ENCODE results near the gene NLRC3.
"Not testable (repeated sequence)": the region's sequence is repeated elsewhere in the genome, so short reads cannot be mapped to it uniquely, and the experiment has no call there.

Gene NLRC3

DNA sequence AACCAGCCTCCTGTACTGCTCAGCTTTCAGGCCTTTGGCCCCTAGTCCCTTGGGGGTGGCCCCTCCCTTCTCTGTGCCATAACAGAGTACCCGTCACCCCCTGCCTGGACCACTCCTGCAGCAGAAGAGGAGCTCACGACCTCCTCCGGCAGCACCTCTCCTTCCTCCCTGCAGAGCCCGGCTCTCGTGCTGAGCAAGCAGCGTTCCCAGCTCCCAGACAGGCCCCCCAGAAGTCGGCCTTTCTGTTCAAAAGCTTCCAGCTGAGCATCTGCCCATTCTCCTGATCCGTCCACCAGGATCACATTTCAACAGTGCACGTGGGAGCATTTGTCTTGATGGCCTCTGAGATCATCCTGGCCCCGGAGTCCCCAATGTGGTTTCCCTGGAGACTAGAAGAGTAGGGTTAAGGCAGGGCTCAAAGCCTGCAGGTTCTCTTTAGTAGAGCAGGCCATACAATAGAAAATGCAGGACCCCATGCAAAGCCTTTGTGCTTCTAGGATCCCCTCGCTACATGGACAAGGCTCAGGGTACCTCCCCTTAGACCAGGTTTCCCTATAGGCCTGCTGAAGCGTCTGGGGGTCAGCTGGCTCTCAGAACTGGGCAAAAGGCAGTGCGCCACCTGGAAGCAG is 35.6 kb downstream of the NLRC3 start:
- no peak for DNase-seq

GRCh38 chr16:3538222-3538621 is 39.0 kb downstream of the NLRC3 start:
- no peak for DNase-seq

DNA sequence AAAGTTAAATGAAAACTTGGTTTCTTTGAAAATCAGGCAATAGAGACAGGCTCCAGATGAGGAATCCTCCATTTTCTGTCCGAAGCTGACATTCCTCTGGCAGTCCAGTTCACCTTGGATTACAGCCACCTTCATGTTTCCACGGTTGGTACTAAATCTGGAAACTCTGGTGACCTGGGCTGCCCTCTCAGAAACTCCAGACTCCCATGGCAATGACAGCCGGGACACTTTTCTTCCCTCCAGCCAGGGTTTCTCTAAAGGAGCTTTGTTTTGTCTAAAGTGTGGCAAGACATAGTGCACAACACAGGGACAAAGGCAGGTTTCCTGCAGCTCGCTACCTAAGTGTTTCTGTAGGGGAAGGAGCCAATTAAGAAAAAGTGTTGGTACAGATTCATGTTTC is 40.4 kb downstream of the NLRC3 start:
- DNase-seq = no peak

GRCh38 chr16:3536271-3536731 is 40.9 kb downstream of the NLRC3 start:
- no peak for DNase-seq

GRCh38 chr16:3534126-3534525 is 43.1 kb downstream of the NLRC3 start:
- no peak for DNase-seq

- no peak for DNase-seq
These were observed 44.5 kb downstream of the NLRC3 start for GRCh38 chr16:3532741-3533140.

GRCh38 chr16:3530371-3530914 is 46.8 kb downstream of the NLRC3 start:
- DNase-seq = no peak

- no peak for DNase-seq
These were observed 48.0 kb downstream of the NLRC3 start for GRCh38 chr16:3529175-3529574.

GRCh38 chr16:3528406-3528805 is 48.8 kb downstream of the NLRC3 start:
- no peak for DNase-seq

DNA sequence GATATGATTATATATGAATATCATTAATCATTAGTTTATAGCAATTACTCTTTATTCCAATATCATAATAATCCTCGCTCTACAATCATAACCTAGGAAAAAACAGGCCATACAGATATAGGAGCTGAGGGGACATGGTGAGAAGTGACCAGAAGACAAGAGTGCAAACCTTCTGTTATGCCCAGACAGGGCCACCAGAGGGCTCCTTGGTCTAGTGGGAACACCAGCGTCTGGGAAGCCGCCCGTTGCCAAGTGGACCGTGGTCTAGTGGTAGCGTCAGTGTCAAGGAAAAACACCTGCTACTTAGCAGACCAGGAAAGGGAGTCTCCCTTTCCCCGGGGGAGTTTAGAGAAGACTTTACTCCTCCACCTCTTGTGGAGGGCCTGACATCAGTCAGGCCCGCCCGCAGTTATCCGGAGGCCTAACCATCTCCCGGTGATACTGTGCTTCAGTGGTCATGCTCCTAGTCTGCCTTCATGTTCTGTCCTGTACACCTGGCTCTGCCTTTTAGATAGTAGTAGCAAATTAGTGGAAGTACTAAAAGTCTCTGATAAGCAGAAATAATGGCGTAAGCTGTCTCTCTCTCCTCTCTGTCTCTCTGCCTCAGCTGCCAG is 49.9 kb downstream of the NLRC3 start:
- DNase-seq = not testable (repeated sequence)

DNA sequence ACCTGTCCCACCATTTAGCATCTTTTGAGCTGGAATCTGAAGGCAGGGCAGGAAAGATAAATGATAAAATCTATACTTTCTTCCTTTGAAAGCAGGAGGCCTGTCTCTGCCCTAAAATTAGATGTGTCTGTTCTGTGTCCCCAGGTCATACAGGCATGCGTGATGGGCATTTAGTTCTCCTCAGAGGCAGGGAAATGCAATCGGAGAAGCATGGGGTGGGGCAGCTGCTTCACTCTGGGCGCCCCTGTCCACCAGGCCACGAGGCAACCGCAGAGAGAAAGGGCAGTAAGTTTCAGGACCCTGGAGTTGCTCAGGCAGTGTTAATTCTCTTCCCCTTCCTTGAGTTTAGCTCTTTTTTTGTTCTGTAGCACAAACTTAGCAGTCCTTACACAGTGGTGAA is 51.3 kb downstream of the NLRC3 start:
- DNase-seq = no peak

GRCh38 chr16:3523281-3523680 is 53.9 kb downstream of the NLRC3 start:
- DNase-seq = no peak

- no peak for DNase-seq
These were observed 56.4 kb downstream of the NLRC3 start for GRCh38 chr16:3520841-3521240.

DNA sequence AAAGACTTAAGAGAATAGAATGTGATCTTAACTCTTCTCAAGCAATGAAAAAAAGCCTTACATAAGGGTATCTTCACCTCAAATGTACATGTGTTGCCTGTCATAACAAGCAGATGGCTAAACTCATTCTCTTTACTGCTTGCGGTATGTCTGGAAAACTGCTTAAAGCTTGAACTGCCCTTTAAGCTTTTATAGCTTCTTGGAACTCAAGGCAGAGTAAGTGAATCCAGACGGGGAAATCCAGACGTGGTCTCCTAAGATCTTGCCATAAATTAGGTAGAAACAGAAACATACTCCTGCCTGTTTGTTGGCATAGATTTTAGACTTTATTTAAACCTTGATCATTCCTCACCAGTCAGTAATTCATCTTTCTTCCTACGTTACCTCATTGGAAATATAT is 56.8 kb downstream of the NLRC3 start:
- DNase-seq = no peak

DNA sequence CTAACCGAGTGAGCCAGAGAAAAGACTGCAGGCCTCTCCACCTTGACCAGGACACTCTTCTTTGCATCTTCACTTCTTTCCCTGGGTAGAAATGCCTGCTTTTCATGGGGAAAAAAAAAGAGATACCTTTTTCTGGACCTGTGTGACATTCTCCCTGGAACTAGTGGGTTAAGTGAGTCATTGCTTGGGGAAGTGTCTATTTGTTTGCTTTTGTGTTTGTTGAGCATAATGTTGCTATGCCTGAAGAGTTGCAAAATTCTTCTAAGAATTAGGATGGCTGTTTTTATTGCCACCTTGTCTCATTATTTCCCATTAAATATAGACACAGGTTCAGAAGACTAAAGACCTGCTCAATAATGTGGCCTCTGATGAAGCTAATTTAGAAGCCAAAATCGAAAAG is 57.6 kb downstream of the NLRC3 start:
- DNase-seq = no peak

DNA sequence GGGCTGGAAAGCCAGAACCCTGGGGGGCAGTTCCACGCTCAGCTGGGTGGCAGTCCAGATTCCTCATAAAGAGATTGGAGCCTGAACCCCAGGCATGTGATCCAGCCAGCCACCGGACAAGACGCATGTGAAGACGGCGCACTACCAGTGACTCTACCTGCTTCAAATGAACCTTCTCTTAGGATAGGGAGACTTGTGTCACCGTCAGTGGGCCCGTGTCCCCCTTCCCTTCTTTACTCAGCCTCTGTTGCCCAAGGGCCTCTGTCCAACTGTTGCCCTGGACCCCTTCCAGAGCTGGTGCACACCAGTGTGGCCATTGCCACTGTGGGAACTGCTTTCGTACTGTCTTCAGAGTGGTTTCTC is 58.2 kb downstream of the NLRC3 start:
- DNase-seq = no peak

DNA sequence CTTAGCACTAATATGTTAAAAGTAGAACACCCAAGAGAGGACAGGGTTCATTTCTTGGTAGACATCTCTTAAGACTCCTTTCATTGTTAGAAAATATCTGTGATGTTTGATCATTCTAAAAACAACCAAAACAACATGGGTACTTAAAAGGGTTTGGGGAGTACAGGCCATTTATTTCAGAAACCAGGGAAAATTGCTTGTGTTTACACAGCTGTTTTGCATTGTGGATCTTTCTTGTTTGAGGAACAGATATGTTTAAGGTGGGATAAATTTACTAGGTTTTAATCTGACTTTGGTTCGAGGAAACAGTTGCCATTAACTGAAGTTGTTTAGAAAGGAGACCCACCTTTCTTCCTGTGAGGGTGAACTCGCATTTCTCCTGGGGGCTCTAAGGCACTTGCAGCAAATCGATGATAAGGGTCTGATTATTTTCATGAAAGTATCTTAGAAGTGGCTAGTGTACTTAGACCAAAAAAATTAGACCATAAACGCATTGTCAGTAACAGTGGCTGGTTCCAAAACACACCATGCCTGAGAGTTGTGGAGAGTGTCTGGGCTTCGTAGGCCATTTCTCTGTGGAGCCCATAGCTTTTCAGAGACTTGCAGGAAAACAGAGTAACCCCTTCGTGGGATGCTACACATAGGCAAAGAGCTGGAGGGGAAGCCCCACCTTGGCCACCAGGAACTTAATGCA is 58.8 kb downstream of the NLRC3 start:
- no peak for DNase-seq

GRCh38 chr16:3515897-3516296 is 61.3 kb downstream of the NLRC3 start:
- DNase-seq = no peak

DNA sequence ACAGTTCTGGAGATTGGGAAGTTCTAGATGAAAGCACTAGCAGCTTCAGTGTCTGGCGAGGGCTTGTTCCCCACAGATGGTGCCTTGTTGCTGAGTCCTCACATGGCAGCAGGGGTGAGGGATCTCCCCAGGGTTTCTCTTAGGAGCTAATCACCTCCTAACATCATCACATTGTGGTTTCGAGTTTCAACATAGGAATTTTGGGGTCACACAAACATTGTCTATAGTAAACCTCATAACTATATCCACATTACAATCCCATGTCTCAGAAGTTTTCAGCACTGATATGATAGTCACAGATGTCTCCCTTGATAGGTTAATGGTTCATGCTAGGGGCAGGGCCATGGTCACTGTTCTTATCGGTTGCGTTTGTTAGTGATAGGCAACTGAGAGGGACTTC is 62.6 kb downstream of the NLRC3 start:
- DNase-seq = no peak

GRCh38 chr16:3513892-3514583 is 63.2 kb downstream of the NLRC3 start:
- no peak for DNase-seq

DNA sequence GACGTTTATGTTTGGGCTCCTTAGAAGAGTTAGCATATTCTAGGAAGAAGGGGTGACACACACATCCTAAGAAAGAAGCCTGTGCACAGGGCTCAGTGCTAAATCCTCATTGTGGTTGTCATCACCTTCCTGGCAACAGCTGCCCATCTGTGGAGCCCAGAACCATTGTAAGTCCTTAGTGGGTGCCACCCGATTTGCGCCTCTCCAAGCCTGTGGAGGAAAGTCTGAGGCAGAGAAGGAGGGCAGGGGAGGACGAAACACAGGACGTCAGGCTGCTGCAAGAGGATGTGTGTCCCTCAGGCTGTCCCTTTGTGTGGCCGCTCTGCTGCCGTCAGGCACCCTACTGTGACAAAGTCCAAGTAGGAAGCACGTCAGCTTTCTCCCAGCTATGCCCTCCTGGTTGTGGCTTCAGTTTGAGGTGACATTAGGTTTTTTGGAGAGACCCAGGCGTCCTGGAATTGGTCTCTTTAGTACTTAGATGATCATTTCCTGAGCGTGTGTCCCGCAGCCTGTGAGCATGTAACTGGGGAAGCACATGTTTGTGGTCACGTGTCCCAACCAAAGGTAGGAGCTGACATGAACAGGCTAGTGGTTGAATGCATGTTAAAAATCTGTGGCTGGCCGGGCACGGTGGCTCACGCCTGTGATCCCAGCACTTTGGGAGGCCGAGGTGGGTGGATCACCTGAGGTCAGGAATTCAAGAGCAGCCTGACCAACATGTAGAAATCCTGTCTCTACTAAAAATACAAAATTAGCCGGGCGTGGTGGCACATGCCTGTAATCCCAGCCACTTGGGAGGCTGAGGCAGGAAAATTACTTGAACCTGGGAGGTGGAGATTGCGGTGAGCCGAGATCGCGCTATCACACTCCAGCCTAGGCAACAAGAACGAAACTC is 65.7 kb downstream of the NLRC3 start:
- no peak for DNase-seq

GRCh38 chr16:3510416-3510815 is 66.8 kb downstream of the NLRC3 start:
- no peak for DNase-seq

Measured in NCI-H526 treated with DMSO at 0.1 percent for 48 hours (cell line).